Measurements from ENCODE around the gene ITGB1. TPM values are rescaled to one million over a fixed set of nuclear protein-coding genes. Genes with fewer than 3 reads are reported as not detected.
A peak's percentile ranks its signal among the peaks of the same experiment; 100 is the strongest.
"Not testable (repeated sequence)": the region's sequence is repeated elsewhere in the genome, so short reads cannot be mapped to it uniquely, and the experiment has no call there.

The ITGB1 gene
- total and polyA plus RNA-seq, 2 experiments from 2014 or later, result 317 to 439 TPM

DNA sequence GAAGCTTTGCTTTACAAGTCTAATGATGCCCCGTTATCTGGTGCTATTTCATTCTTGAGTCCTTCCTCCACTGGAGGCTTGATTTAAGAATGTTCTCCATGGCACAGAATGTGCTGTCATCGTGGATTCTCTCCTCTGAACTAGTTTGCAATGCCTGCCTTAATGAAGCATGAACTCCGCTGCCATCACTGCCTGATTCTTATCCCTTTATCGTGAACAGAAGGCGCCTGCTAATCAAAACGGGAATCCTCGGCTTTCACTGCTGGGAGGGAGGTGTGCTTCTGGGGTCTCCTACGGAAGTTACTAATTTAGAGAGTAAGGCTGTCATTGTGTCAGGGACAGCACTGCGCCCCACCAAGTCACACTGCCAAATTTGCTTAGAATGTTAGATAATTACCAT, 56.2 kb downstream of the ITGB1 start:
- H3K36me3 Mint-ChIP-seq (ENCODE audit: low read depth), result peaks cover 45% of the 10 kb centered on the region; the same call in 2 of the 3 replicates
- DNase-seq (ENCODE audit: low spot score) (no peak), ATAC-seq (no peak)
- Histone ChIP-seq H3K9me2 (ENCODE audit: insufficient read depth) (no peaks in the 10 kb centered on the region), H3K4me3 (no peak overlapping the region), H3K4me1 (ENCODE audit: insufficient read depth) (0 out of 2 replicates have a peak, but pooled peaks cover 4% of the 10 kb centered on the region), H3K36me3 (ENCODE audit: insufficient read depth) (peaks cover 19% of the 10 kb centered on the region), H3K27ac (ENCODE audit: low read depth) (no peak overlapping the region), H4K20me1 (replicated peaks; ENCODE audit: insufficient read depth) (no peaks in the 10 kb centered on the region; the same call in 1 of the 2 replicates), H3K4me2 (no peak overlapping the region), H3F3A (replicated peaks; ENCODE audit: low read depth) (no peaks in the 10 kb centered on the region), H3K27me3 (ENCODE audit: insufficient read depth) (no peaks in the 10 kb centered on the region), H3K79me2 (replicated peaks; ENCODE audit: insufficient read depth) (no peaks in the 10 kb centered on the region; the same call in 1 of the 2 replicates), H2AFZ (no peak overlapping the region)
- peaks cover 1% of the 10 kb centered on the region for H3K27me3 Mint-ChIP-seq (ENCODE audit: insufficient read depth, low read depth, poor library complexity)
- no peaks in the 10 kb centered on the region for H3K9me3 Mint-ChIP-seq
- TF ChIP-seq, protein P1, sequence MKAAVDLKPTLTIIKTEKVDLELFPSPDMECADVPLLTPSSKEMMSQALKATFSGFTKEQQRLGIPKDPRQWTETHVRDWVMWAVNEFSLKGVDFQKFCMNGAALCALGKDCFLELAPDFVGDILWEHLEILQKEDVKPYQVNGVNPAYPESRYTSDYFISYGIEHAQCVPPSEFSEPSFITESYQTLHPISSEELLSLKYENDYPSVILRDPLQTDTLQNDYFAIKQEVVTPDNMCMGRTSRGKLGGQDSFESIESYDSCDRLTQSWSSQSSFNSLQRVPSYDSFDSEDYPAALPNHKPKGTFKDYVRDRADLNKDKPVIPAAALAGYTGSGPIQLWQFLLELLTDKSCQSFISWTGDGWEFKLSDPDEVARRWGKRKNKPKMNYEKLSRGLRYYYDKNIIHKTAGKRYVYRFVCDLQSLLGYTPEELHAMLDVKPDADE (IDR thresholded peaks at IDR 0.05), result no peak
- no peak for TF ChIP-seq CREB1 (CRISPR knock-in tag; IDR thresholded peaks at IDR 0.05; ENCODE audit: low read depth)
- TF ChIP-seq, protein P2, sequence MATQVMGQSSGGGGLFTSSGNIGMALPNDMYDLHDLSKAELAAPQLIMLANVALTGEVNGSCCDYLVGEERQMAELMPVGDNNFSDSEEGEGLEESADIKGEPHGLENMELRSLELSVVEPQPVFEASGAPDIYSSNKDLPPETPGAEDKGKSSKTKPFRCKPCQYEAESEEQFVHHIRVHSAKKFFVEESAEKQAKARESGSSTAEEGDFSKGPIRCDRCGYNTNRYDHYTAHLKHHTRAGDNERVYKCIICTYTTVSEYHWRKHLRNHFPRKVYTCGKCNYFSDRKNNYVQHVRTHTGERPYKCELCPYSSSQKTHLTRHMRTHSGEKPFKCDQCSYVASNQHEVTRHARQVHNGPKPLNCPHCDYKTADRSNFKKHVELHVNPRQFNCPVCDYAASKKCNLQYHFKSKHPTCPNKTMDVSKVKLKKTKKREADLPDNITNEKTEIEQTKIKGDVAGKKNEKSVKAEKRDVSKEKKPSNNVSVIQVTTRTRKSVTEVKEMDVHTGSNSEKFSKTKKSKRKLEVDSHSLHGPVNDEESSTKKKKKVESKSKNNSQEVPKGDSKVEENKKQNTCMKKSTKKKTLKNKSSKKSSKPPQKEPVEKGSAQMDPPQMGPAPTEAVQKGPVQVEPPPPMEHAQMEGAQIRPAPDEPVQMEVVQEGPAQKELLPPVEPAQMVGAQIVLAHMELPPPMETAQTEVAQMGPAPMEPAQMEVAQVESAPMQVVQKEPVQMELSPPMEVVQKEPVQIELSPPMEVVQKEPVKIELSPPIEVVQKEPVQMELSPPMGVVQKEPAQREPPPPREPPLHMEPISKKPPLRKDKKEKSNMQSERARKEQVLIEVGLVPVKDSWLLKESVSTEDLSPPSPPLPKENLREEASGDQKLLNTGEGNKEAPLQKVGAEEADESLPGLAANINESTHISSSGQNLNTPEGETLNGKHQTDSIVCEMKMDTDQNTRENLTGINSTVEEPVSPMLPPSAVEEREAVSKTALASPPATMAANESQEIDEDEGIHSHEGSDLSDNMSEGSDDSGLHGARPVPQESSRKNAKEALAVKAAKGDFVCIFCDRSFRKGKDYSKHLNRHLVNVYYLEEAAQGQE (IDR thresholded peaks at IDR 0.05; ENCODE audit: unreplicated experiment), result no peak
- H3K27ac Mint-ChIP-seq, result no peak overlapping the region
- no peak overlapping the region for H3K4me3 Mint-ChIP-seq
- no peaks in the 10 kb centered on the region for H3K4me1 Mint-ChIP-seq

DNA sequence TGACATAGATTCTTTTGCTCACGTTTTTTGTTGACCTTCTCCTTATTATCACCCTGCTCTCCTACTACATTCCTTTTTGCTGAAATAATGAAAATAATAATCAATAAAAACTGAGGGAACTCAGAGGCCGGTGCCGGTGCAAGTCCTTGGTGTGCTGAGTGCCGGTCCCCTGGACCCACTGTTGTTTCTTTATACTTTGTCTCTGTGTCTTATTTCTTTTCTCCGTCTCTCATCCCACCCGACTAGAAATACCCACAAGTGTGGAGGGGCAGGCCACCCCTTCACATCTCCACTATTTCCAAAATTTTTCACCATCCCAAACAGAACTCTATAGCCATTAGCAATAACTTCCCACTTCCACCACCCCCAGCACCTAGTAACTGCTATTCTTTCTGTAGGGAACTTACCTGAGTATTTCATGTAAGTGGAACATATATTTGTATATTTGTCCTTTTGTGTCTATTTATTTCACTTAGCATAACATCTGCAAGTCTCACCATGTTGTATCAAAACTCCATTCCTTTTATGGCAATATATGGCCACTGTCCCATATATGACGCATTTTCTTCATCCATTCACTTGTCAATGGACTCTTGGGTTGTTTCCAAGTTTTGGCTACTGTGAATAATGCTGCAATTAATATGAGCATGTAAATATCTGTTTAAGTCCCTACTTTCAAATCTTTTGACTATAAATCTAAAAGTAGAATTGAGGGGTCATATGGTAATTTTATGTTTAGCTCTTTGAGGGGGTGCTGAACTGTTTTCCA, 62.6 kb downstream of the ITGB1 start:
- not testable (repeated sequence) for H3F3A ChIP-seq (replicated peaks; ENCODE audit: low read depth); DNase-seq (ENCODE audit: low spot score); H3K4me1 ChIP-seq (ENCODE audit: insufficient read depth); H3K4me3 ChIP-seq; H3K79me2 ChIP-seq (replicated peaks; ENCODE audit: insufficient read depth); H3K27me3 Mint-ChIP-seq (ENCODE audit: insufficient read depth, low read depth, poor library complexity); H3K4me2 ChIP-seq; H2AFZ ChIP-seq; H3K27ac ChIP-seq (ENCODE audit: low read depth); H3K9me2 ChIP-seq (ENCODE audit: insufficient read depth); ATAC-seq; H3K9me3 Mint-ChIP-seq; H4K20me1 ChIP-seq (replicated peaks; ENCODE audit: insufficient read depth); H3K4me3 Mint-ChIP-seq; H3K27me3 ChIP-seq (ENCODE audit: insufficient read depth)
- H3K36me3 Mint-ChIP-seq (ENCODE audit: low read depth), result peaks cover 22% of the 10 kb centered on the region
- peaks cover 20% of the 10 kb centered on the region for H3K4me1 Mint-ChIP-seq
- peaks cover 13% of the 10 kb centered on the region; the same call in 1 of the 2 replicates for H3K36me3 ChIP-seq (ENCODE audit: insufficient read depth)
- peak overlapping the region; percentile 7; the same call in 1 of the 2 replicates for H3K27ac Mint-ChIP-seq
